Measurements from ENCODE around the gene TEX10.
A peak's percentile ranks its signal among the peaks of the same experiment; 100 is the strongest.
"Not testable (repeated sequence)": the region's sequence is repeated elsewhere in the genome, so short reads cannot be mapped to it uniquely, and the experiment has no call there.

TEX10 gene

DNA sequence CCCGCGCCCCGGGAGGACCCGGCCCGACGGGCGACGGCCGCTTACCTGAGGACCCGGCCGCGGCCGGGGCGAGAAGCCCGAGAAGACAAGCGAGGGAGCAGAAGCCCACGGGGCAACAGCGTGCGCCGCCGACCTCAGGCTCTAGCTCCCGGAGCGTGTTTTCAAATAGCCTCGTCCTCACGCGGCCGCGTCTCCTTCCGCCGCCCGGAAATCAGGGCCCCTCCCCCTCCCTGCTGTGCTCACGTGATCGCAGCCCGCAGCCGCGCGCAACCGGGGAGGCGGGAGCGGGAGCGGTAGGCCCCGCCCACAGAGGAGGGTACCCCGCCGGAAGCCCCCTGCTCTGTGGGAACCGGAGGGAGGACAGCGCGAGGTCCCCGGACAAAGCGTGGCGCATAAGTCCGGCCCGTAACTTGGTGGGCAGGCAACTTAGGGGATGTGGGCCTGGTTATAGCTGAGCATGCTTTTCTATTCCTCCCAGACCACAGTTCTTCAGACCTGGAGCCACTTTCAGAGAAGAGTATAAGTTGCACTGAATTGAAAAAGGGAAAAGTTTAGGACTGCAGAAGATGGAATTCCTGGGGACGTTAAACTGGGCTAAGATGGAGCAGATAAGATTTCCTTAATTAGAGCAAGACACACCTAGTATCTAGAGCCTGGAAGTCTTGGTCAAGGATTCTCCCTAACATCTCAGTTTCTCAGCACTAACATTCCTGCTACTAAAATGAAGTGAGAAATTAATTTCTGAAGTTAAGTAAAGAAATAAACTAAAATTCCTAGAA lies at the start of gene TEX10:
TSS of gene TEX10 (minus strand) at position 216 of the 779 bp plus-strand sequence. CDS start 3,579 bp downstream, outside the sequence.
- DNase-seq (ENCODE audit: low spot score): peak; percentile 82

DNA sequence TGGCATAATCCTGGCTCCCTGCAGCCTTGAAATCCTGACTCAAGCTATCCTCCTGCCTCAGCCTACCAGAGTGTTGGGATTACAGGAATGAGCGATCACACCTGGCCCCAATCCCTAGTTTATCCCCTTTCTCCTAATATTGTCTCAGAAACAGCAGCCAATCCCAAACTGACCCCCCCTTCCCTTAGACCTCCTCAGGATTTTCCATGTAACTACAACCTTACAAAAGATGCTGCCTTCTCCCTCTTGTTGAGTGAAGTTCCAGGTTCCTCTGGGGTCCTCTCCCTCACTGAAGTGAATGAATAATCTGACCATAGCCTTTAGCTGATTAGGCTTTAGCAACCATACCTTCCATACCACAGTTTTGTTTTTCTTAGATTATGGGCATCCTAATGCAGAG lies 48.3 kb upstream of the TEX10 start:
- DNase-seq (ENCODE audit: low spot score): no peak

DNA sequence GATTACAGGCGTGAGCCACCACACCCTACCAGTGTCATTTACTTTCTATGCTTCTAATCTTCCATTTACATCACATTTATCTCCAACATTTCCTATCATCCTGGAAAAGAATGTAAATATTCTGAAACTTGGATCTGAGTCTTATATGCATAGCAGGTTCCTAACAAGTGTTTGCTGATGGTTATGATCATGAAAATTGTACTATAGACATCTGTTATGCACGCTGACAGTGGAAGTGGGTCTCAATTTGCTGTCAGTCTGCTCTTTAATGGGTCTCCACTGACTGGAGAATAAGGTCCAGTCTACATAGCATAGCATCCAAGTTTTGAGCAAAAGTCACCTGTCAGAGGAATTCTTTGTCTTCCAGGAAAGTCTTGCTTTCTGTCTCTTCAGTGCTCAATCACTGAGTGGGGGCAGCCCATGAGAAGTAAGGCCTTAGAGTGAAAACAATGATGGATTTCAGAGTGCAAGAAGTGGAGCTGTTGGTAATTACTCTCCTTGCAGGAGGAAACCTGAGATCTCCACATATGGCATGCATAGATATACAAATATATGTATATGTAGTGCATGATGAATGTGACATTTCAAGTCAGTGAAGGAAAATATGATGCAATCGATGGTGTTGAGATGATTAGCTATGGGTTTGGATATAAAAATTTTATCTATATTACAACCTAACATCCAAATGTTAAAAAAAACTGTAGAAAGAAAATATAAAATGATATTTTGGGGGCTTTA lies 45.0 kb upstream of the TEX10 start:
- no peak for DNase-seq (ENCODE audit: low spot score)

DNA sequence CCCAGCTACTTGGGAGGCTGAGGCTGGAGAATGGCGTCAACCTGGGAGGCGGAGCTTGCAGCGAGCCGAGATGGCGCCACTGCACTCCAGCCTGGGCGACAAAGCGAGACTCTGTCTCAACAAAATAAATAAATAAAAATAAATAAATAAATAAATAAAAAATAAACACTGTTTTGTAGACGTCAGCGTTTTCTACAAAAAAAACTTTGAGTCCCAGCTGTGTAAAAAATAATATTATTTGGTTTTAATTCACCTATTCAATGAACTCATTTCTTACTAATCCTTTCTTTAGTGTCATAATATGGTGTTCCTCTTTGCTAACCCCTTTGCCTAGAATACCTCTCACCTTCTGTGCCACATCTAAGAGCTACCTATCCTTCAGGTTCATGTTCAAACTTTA lies 44.0 kb upstream of the TEX10 start:
- DNase-seq (ENCODE audit: low spot score): no peak

DNA sequence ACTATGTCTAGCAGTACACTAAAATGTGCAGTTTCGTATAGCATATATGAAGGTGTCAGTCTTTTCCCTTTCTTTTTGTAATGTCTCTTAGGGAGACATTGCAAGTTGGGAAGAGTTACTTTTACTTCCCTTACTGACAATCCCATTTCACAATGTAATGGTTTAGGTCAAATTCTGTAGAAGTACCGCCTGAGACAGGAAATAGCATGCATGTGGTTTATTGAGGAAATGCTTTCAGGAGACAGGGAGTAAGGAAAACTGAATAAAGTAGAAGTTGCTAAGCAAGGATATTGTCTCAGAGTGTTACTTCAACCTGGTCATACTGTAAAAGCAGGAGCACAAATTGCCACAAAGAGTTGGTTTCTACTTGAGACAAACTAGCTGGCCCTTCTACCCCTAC lies 42.1 kb upstream of the TEX10 start:
- no peak for DNase-seq (ENCODE audit: low spot score)

DNA sequence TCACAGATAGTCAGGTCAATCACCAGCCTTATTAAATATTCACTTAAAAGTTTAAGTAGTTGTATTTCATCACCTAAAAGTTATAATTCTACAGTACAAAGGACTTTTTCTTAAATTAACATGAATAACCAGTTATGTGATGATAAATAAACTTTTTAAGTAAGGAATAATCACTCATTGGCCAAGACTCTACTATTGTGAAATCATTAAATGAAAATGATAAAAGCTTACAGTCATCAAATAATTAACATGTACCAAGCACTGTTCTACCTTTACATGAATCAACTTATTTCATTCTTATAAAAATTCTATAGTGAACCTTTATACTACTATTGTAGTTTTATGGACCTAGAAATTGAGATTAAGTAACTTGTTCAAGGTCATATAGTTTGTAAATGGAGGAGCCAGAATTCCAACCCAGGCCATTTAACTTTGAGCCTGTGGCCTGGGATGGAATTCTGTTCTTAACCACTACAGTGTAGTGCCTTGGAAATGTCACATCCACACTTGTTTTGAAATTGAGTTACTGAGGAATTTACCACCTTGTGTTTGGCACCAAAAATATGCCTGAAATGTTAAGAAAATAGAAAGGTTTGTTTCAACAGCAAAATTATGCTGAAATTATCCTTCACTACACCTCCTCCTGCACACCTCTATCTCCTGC lies 41.4 kb upstream of the TEX10 start:
- DNase-seq (ENCODE audit: low spot score): no peak

DNA sequence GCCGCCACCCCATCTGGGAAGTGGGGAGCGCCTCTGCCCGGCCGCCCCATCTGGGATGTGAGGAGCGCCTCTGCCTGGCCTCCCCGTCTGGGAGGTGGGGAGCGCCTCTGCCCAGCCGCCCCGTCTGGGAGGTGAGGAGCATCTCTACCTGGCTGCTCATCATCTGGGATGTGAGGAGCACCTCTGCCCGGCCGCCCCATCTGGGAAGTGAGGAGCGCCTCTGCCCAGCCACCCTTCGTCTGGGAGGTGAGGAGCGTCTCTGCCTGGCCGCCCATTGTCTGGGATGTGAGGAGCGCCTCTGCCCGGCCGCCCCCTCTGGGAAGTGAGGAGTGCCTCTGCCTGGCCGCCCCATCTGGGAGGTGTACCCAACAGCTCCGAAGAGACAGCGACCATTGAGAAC lies 40.2 kb upstream of the TEX10 start:
- DNase-seq (ENCODE audit: low spot score): not testable (repeated sequence)

DNA sequence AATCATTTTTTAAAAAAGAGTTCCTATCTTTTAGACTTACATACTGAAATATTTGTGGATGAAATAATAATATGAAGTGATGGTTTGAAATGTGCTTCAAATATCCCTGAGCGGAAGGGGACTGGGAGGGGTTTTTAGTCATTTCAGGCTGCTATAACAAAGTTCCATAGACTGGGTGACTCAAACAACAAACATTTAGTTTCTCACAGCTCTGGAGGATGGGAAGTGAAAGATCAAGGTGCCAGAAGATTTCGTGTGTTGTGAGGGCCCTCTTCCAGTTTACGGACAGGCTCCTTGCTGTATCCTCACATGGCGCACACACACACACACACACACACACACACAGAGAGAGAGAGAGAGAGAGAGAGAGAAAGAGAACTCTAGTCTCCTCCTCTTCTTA lies 27.1 kb upstream of the TEX10 start:
- no peak for DNase-seq (ENCODE audit: low spot score)

DNA sequence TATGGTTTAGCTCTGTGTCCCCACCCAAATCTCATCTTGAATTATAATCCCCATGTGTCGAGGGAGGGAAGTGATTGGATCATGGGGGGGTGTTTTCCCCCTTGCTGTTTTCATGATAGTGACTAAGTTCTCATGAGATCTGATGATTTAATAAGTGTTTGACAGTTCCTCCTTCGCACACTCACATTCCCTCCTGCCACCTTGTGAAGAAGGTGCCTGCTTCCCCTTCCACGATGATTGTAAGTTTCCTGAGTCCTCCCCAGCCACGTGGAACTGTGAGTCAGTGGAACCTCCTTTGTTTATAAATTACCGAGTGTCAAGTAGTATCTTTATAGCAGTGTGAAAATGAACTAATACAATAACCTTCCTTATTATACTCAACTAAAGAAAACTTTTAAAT lies 24.3 kb upstream of the TEX10 start:
- DNase-seq (ENCODE audit: low spot score): no peak

DNA sequence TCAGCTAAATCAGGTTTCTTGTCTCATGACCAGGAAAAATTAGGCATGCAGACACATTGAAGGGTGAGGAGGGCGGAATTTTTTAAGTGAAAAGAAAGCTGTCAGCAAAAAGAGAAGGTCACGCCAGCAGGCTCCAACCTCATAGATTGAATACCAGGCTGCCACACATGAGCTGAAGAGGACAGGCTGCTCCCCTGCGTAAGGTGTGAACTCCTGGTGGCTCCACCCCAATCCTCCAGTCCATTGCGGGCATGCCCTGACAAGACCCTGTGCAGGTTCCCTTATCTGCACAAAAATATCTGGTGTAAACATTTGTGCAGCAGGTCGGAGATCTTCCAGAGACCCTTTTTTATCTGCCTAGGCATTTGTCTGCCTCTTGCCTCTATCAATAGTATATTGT lies 22.9 kb upstream of the TEX10 start:
- DNase-seq (ENCODE audit: low spot score): no peak

DNA sequence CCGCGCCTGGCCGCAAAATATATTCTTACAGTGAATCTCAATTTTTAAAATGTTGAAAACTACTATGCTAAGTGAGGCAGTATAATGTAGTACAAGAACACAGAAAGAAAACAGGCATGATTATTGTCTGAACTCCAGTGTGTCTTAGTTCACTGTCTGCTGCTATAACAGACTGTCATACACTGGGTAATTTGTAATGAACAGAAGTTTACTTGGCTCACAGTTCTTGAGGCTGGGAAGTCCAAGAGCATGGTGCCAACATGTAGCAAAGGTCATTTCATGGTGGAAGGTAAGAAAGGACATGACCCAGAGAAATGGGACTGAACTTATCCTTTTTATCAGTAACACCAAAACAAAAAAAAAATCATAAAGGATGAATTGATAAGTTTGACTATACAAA lies 19.9 kb upstream of the TEX10 start:
- no peak for DNase-seq (ENCODE audit: low spot score)

DNA sequence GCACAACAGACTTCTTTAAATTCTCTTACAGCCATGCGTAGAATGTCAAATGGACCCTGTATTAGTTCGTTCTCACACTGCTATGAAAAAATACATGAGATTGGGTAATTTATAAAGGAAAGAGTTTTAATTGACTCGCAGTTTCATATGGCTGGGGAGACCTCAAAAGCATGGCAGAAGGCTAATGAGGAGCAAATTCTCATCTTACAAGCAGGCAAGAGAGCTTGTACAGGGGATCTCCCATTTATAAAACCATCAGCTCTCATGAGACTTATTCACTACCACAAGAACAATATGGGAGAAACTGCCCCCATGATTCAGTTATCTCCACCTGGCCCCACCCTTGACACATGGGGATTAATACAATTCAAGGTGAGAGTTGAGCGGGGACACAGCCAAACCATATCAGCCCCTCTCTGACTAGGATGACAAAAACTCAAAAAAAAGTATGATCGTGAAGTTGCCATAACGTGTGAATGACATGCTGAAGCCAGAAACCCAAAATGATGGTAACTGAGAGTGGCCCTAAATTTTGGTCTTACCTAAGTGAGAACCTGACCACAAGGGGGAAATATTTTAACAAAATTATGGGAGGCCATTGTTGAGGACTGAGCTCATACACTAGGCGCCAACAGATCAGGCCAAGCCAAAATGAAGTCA lies 17.5 kb upstream of the TEX10 start:
- no peak for DNase-seq (ENCODE audit: low spot score)

DNA sequence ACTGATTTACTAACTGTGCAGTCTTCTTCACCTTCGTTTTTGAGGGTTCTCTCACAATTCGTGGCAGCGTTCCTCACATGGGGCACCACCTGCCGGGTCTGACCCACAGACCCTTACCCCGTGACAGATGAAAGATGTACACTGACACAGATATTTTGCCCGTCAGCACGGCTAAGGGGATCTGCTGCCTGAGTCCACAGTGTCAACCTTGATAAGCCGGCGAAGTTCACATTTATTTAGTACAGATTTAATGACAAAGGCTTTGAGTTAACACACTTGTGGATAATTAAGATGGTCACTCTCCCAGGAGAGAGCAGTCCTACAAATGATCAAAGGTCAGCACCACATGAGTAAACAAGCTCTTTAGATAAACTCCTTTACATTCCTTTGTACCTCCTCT lies 15.9 kb upstream of the TEX10 start:
- no peak for DNase-seq (ENCODE audit: low spot score)

DNA sequence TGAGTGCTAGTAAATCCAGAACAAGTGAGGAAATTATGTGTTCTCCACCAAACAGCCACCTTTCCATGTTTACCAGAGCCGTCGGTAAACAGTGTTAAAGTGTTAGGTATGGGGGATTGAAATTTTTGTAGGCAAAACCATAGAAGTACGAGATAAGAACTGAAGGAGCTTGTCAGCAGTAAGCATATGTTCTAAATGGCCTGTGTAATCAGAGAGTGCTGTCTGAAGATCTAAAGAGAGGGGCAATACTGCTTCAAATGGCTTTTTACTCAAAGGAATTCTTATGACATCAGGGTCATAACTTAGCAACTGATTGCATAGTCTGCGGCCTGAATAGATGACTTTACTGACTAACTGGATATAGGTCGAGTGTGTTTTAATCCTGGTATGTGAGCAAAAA lies 13.4 kb upstream of the TEX10 start:
- no peak for DNase-seq (ENCODE audit: low spot score)

DNA sequence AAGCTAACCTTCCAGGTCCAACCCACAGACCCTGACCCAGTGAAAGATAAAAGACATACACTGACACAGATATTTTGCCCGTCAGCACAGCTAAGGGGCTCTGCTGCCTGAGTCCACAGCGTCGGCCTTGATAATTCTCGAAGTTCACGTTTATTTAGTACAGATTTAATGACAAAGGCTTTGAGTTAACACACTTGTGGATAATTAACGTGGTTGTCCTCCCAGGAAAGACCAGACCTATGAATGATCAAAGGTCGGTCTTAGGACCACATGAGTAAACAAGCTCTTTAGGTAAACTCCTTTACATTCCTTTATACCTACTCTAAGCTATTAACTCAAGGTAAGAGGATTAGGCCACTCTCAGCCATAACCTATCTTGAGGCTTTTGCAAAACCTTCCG lies 11.3 kb upstream of the TEX10 start:
- DNase-seq (ENCODE audit: low spot score): no peak

DNA sequence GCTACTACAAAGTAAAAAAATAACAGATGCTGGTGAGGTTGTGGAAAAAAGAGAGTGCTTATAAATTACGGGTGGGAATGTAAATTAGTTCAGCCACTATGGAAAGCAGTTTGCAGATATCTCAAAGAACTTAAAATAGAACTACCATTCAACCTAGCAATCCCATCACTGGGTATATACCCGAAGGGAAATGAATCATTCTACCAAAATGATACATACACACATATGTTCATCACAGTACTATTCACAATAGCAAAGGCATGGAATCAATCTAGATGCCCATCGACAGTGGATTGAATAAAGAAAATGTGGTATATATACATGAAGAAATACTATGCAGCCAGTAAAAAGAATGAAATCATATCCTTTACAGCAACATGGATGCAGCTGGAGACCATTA lies 6.3 kb upstream of the TEX10 start:
- no peak for DNase-seq (ENCODE audit: low spot score)

DNA sequence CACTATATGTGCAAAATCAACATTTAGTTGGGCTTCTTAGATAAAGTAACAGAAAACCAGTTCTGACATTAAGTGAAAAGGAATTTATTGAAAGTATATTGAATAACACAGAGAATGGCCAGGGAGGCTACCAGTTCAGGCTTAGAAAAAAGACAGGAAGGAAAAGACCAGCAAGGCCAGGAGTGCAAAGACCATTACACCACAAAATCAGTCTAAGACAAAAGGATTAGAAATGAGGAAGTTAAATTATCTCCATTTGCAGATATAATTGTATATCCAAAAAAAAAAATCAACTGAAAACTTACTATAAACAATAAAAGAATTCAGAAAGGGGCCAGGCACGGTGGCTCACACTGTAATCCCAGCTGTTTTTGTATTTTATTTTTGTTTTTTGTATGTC lies 4.8 kb upstream of the TEX10 start:
- DNase-seq (ENCODE audit: low spot score): no peak

DNA sequence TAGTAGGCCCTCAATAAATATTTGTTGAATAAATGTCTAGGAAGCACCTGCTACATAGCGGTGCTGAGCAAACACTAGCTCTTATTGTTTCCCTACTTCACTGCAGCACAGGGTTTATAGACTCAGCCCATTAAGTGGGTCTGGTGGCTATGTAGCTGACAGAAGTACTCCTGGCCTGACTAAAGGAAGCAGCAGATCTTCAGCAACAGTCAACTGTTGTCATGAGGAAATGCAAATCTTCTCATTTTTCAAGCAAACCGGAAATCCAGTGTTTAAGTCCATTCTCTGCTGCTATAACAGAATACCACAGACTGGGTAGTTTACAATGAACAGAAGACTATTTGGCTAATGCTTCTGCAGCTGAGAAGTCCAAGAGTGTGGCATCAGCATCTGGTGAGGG lies 2.8 kb upstream of the TEX10 start:
- DNase-seq (ENCODE audit: low spot score): no peak

DNA sequence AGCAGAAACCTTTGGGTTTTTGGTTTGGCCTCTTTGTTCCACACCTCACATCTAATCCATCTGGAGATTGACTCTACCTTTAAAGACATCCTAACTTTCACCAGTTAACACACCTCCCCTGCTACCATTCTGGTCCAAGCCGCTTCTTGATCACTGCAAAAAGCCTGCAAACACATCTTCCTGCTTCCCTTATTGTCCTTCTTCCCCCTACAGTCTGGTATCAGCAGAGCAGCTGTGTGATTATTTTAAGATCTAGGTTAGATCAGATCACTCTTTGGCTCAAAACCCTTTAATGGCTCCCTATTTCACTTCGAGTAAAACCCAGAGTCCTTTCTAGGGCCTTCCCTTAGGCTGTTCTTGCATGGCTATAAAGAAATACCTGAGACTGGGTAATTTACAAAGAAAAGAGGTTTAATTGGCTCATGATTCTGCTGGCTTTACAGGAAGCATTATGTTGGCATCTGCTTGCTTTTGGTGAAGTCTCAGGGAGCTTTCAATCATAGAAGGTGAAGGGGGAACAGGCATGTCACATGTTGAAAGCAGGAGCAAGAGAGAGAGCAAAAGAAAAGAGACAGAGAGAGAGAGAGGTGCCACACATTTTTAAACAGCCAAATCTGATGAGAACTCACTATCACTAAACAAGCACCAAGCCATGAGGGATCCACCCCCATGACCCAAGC lies 1.5 kb upstream of the TEX10 start:
- DNase-seq (ENCODE audit: low spot score): no peak

DNA sequence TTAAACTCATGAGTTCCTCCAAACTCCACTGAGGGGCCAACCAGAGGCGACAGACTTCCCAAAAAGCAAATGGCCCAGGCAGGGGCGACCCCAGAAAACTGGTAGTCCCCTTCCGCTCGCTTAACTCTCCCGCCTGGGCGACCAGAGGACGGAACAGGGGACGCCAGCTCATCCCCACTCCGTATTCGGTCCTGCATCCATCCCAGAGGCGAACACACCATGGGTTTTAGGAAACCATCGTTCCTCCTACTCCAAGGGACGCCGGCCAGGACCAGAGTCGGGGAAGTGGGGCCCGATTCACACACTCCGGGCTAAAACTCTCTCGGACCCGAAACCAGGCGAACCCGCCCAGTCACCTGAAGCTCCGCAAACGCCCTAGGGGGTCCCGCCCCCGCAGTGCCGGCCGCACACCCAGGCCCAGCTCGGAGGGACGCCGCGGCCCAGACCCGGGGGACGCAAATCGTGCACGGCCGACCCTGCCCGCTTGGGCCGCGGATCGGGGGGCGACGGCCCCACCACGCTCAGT lies 478 bp downstream of the TEX10 start:
- DNase-seq (ENCODE audit: low spot score): peak; percentile 19

DNA sequence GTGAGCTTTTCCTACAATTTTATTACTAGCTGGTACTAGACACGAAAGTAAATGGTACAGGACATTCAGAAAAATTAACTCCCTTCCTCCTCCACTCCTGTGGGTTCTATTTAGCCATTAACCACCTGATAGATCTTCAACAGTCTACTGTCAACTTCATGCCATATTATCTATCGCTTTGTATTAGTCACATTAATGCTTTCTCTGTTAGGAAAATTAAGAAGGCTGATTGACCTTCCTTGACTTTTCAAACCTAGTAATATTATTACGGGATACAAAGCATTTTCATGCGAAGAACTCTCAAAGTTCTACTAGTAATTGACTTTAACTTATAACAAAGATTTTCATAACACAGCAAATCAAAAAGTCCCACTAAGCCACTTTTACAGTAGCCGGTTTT lies 1.2 kb downstream of the TEX10 start:
- DNase-seq (ENCODE audit: low spot score): no peak

DNA sequence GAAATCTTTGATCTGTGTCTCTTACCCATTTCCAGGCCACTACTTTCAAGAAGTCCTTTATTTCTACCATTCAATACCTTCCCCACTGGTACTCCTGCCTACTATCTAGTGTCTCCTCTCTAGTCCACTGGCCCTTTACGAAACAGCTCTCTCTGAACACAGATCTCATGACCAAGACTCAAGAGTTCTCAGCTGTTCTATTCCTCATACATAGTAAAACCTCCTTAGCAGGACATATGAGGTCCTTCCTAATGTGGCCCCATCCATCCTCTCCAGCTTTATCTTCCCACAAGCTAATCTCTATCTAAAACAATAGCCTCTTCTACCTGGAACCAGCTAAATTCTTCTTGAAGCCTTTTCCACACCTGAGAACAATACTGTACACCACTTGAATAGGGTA lies 2.6 kb downstream of the TEX10 start:
- no peak for DNase-seq (ENCODE audit: low spot score)
